A549 treated with Mapracorat at 1 μM for 4 hours (cell line): ENCODE data around the gene TMEM200B. TPM values are rescaled to one million over a fixed set of nuclear protein-coding genes. Genes with fewer than 3 reads are reported as not detected.

Experiments
- total RNA-seq: library from RNA; stranded (reverse); fragments of 200-300 nt; extraction: Qiagen RNA extraction; gene quantifications from 5 replicates; pipeline ENCODE4 v1.2.3, GENCODE V29; 2022

Gene TMEM200B
- 0.06 to 0.14 TPM (median 0.12 TPM) in 3 of 5 replicates, not detected in the others for total RNA-seq

GRCh38 chr1:29123887-29124365 lies at the start of gene TMEM200B:
Gene TMEM200B, minus strand, starts transcription at chr1:29123903. Its CDS starts 2,075 bp downstream, at chr1:29121828.

Other genes starting within 250 kb of the TMEM200B start
- 3.7 to 5.4 TPM (median 3.9 TPM) in 5 replicates for gene EPB41, start 209.3 kb downstream of the TMEM200B start, total RNA-seq
- 41.2 to 52.4 TPM (median 45.9 TPM) in 5 replicates for gene SRSF4, start 58.0 kb upstream of the TMEM200B start, total RNA-seq
- 17.7 to 24.9 TPM (median 21.3 TPM) in 5 replicates for gene MECR, start 107.0 kb upstream of the TMEM200B start, total RNA-seq
- 7.1 to 10.2 TPM (median 8.4 TPM) in 5 replicates for gene PTPRU, start 112.6 kb upstream of the TMEM200B start, total RNA-seq